ENCODE measurements around the gene ORAI2.

The ORAI2 gene

DNA sequence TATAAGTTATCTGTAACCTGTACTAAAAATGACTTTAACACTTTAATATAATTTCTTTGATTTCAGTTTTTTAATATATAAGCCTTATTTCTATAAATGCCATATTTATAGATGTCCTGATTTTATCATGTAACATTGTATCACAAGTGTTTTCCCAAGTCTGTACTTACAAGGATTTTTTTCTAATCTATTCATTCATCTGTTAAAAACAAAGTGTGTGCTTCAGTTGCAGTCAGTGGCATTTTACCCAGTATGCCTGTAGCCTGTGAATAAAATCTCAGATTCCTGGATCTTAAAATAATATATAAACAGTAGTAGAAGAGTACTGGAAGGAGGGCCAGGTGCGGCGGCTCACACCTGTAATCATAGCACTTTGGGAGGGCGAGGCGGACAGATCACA lies 19.8 kb upstream of the ORAI2 start:
- no peaks in the 10 kb centered on the region for H3K79me2 ChIP-seq (ENCODE audit: control insufficient read depth, insufficient read depth, low read length, unreplicated experiment)
- H3K4me3 ChIP-seq (ENCODE audit: low read depth, low read length) = no peak overlapping the region
- peaks cover 10% of the 10 kb centered on the region; the same call in 1 of the 2 replicates for H3K36me3 ChIP-seq (ENCODE audit: insufficient read depth, low read length)
- no peaks in the 10 kb centered on the region for H3K4me1 ChIP-seq (ENCODE audit: control insufficient read depth, insufficient read depth, low read length, unreplicated experiment)
- H3K27me3 ChIP-seq (ENCODE audit: insufficient read depth, low read length) = no peaks in the 10 kb centered on the region
- no peak overlapping the region for H2AFZ ChIP-seq (ENCODE audit: low read length, unreplicated experiment)
- no peak overlapping the region for H3K27ac ChIP-seq (ENCODE audit: low read depth, low read length)

DNA sequence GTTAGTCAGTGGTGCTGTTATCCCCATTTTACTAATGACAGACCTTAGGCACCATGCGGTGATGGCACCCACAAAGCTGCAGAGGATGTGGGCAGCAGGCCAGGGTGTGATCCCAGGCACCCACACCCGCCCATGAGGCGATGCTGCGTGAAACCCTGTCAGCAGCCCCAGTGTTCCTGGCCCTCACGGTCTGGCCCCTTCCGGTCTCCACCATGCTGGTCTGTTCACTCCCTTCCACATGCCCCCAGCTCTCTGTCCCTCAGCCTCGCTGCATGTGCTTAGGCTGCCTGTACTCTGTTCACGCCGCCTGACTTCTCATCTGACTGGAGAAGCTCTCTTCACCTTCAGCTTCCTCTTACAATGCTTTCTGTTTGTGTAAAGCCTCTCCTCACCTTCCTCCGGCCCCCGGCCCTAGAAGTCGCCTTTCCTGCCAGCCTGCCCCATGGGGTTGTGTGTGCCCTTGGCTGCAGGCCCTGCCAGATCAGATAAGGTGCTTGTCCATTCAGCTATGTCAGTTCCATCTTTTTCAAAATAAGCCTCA lies 17.6 kb upstream of the ORAI2 start:
- Histone ChIP-seq H3K79me2 (ENCODE audit: control insufficient read depth, insufficient read depth, low read length, unreplicated experiment) (no peaks in the 10 kb centered on the region), H2AFZ (ENCODE audit: low read length, unreplicated experiment) (no peak overlapping the region), H3K4me1 (ENCODE audit: control insufficient read depth, insufficient read depth, low read length, unreplicated experiment) (no peaks in the 10 kb centered on the region), H3K27ac (ENCODE audit: low read depth, low read length) (no peak overlapping the region), H3K4me3 (ENCODE audit: low read depth, low read length) (no peak overlapping the region), H3K36me3 (ENCODE audit: insufficient read depth, low read length) (peaks cover 8% of the 10 kb centered on the region), H3K27me3 (ENCODE audit: insufficient read depth, low read length) (no peaks in the 10 kb centered on the region)

- no peaks in the 10 kb centered on the region for H3K4me1 ChIP-seq (ENCODE audit: control insufficient read depth, insufficient read depth, low read length, unreplicated experiment)
- H2AFZ ChIP-seq (ENCODE audit: low read length, unreplicated experiment) = no peak overlapping the region
- H3K4me3 ChIP-seq (ENCODE audit: low read depth, low read length) = no peak overlapping the region
- H3K27ac ChIP-seq (ENCODE audit: low read depth, low read length) = no peak overlapping the region
- H3K79me2 ChIP-seq (ENCODE audit: control insufficient read depth, insufficient read depth, low read length, unreplicated experiment) = no peaks in the 10 kb centered on the region
- no peaks in the 10 kb centered on the region for H3K27me3 ChIP-seq (ENCODE audit: insufficient read depth, low read length)
- peaks cover 8% of the 10 kb centered on the region for H3K36me3 ChIP-seq (ENCODE audit: insufficient read depth, low read length)
Observed at GRCh38 chr7:102416406-102416805, 17.0 kb upstream of the ORAI2 start.

DNA sequence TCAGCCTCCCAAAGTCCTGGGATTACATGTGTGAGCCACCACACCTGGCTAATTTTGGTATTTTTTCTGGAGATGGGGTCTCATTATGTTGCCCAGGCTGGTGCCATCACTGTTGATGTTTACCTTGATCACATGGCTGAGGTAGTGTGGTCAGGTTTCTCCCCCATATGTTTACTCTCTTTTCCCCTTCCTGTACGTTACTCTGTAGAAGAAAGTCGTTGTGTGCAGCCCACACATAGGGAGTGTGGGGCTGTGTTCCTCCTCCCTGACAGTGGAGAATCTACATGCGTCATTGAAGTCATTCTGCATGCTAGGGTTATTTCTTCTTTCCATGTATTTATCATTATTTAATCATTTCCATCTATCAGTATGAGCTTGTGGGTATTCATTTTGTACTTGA lies 16.3 kb upstream of the ORAI2 start:
- no peak overlapping the region for H3K27ac ChIP-seq (ENCODE audit: low read depth, low read length)
- H3K4me3 ChIP-seq (ENCODE audit: low read depth, low read length) = no peak overlapping the region
- H3K4me1 ChIP-seq (ENCODE audit: control insufficient read depth, insufficient read depth, low read length, unreplicated experiment) = no peaks in the 10 kb centered on the region
- H3K27me3 ChIP-seq (ENCODE audit: insufficient read depth, low read length) = no peaks in the 10 kb centered on the region
- H2AFZ ChIP-seq (ENCODE audit: low read length, unreplicated experiment) = no peak overlapping the region
- H3K79me2 ChIP-seq (ENCODE audit: control insufficient read depth, insufficient read depth, low read length, unreplicated experiment) = no peaks in the 10 kb centered on the region
- H3K36me3 ChIP-seq (ENCODE audit: insufficient read depth, low read length) = peaks cover 8% of the 10 kb centered on the region

DNA sequence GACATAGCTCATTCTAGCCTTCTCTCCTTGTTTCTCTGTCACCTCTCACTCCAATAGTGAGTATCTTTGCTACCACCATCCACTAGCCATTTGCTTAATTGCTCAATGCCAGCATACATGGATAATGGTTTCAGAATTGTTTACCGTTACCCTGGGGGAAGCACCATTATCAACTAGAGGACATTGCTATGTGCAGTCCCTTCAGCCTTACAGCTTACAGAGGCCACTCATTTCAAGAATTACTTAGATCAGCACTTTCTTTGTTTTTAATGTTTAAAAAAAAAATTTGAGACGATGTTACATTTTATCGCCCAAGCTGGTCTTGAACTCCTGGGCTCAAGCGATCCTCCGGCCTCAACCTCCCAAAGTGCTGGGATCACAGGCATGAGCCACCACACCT lies 14.8 kb upstream of the ORAI2 start:
- H3K27ac ChIP-seq (ENCODE audit: low read depth, low read length) = no peak overlapping the region
- peaks cover 8% of the 10 kb centered on the region for H3K36me3 ChIP-seq (ENCODE audit: insufficient read depth, low read length)
- H2AFZ ChIP-seq (ENCODE audit: low read length, unreplicated experiment) = no peak overlapping the region
- no peak overlapping the region for H3K4me3 ChIP-seq (ENCODE audit: low read depth, low read length)
- no peaks in the 10 kb centered on the region for H3K79me2 ChIP-seq (ENCODE audit: control insufficient read depth, insufficient read depth, low read length, unreplicated experiment)
- no peaks in the 10 kb centered on the region for H3K27me3 ChIP-seq (ENCODE audit: insufficient read depth, low read length)
- H3K4me1 ChIP-seq (ENCODE audit: control insufficient read depth, insufficient read depth, low read length, unreplicated experiment) = no peaks in the 10 kb centered on the region

DNA sequence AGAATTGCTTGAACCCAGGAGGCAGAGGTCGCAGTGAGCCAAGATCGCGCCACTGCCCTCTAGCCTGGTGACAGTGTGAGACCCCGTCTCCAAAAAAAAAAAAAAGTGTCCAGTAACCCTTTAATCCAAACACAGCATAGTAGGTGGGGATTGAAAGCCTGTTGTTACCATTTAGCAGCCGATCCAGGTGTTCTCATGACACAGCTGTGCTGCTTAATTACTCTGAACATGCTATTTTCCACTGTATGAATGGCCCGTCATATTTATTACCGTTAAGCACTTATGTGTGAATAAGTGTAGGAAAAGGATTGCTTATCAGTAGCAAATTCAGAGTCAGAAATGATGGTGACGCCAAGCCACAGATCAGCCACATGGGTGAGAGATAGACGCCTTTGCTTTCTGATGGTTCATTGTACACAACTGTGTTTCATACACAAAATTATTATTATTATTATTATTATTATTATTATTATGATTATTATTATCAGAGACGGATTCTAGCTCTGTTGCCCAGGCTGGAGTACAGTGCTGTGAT lies 11.6 kb upstream of the ORAI2 start:
- no peaks in the 10 kb centered on the region for H3K79me2 ChIP-seq (ENCODE audit: control insufficient read depth, insufficient read depth, low read length, unreplicated experiment)
- no peaks in the 10 kb centered on the region for H3K4me1 ChIP-seq (ENCODE audit: control insufficient read depth, insufficient read depth, low read length, unreplicated experiment)
- no peak overlapping the region for H2AFZ ChIP-seq (ENCODE audit: low read length, unreplicated experiment)
- peaks cover 10% of the 10 kb centered on the region for H3K36me3 ChIP-seq (ENCODE audit: insufficient read depth, low read length)
- H3K27ac ChIP-seq (ENCODE audit: low read depth, low read length) = no peak overlapping the region
- no peaks in the 10 kb centered on the region for H3K27me3 ChIP-seq (ENCODE audit: insufficient read depth, low read length)
- H3K4me3 ChIP-seq (ENCODE audit: low read depth, low read length) = no peak overlapping the region

DNA sequence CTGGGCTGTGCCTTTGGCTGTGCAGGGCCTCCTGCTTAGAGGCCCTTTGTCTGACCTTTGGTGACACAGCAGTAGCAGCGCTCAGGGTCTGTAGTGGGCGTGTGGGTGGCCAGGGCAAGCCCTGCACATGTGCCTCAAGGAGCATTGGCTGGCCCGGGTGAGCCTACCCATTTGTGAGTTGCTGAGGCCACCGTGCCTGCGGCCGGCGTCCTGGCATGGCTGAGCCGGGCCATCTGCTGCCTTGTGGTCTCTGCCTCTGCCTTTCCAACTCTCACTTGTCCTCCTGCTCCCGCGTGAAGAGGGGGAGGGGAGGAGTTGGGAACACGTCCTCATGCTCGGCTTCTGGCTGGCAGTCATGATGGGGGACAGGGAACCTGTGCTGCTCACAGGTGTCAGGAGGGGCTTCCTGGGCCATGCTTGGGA lies 9.2 kb upstream of the ORAI2 start:
- Histone ChIP-seq H3K27ac (ENCODE audit: low read depth, low read length) (no peak overlapping the region), H2AFZ (ENCODE audit: low read length, unreplicated experiment) (no peak overlapping the region), H3K36me3 (ENCODE audit: insufficient read depth, low read length) (peaks cover 6% of the 10 kb centered on the region), H3K27me3 (ENCODE audit: insufficient read depth, low read length) (no peaks in the 10 kb centered on the region), H3K4me1 (ENCODE audit: control insufficient read depth, insufficient read depth, low read length, unreplicated experiment) (no peaks in the 10 kb centered on the region), H3K4me3 (ENCODE audit: low read depth, low read length) (no peak overlapping the region), H3K79me2 (ENCODE audit: control insufficient read depth, insufficient read depth, low read length, unreplicated experiment) (no peaks in the 10 kb centered on the region)

- Histone ChIP-seq H2AFZ (ENCODE audit: low read length, unreplicated experiment) (no peak overlapping the region), H3K36me3 (ENCODE audit: insufficient read depth, low read length) (peaks cover 6% of the 10 kb centered on the region; the same call in 1 of the 2 replicates), H3K27me3 (ENCODE audit: insufficient read depth, low read length) (no peaks in the 10 kb centered on the region), H3K4me3 (ENCODE audit: low read depth, low read length) (no peak overlapping the region), H3K27ac (ENCODE audit: low read depth, low read length) (no peak overlapping the region), H3K79me2 (ENCODE audit: control insufficient read depth, insufficient read depth, low read length, unreplicated experiment) (no peaks in the 10 kb centered on the region), H3K4me1 (ENCODE audit: control insufficient read depth, insufficient read depth, low read length, unreplicated experiment) (no peaks in the 10 kb centered on the region)
Observed at GRCh38 chr7:102424787-102425218, 8.6 kb upstream of the ORAI2 start.

- Histone ChIP-seq H3K4me1 (ENCODE audit: control insufficient read depth, insufficient read depth, low read length, unreplicated experiment) (no peaks in the 10 kb centered on the region), H3K4me3 (ENCODE audit: low read depth, low read length) (no peak overlapping the region), H2AFZ (ENCODE audit: low read length, unreplicated experiment) (no peak overlapping the region), H3K27me3 (ENCODE audit: insufficient read depth, low read length) (no peaks in the 10 kb centered on the region), H3K79me2 (ENCODE audit: control insufficient read depth, insufficient read depth, low read length, unreplicated experiment) (no peaks in the 10 kb centered on the region), H3K27ac (ENCODE audit: low read depth, low read length) (no peak overlapping the region), H3K36me3 (ENCODE audit: insufficient read depth, low read length) (peaks cover 6% of the 10 kb centered on the region; the same call in 1 of the 2 replicates)
Observed at GRCh38 chr7:102425639-102426267, 7.6 kb upstream of the ORAI2 start.

DNA sequence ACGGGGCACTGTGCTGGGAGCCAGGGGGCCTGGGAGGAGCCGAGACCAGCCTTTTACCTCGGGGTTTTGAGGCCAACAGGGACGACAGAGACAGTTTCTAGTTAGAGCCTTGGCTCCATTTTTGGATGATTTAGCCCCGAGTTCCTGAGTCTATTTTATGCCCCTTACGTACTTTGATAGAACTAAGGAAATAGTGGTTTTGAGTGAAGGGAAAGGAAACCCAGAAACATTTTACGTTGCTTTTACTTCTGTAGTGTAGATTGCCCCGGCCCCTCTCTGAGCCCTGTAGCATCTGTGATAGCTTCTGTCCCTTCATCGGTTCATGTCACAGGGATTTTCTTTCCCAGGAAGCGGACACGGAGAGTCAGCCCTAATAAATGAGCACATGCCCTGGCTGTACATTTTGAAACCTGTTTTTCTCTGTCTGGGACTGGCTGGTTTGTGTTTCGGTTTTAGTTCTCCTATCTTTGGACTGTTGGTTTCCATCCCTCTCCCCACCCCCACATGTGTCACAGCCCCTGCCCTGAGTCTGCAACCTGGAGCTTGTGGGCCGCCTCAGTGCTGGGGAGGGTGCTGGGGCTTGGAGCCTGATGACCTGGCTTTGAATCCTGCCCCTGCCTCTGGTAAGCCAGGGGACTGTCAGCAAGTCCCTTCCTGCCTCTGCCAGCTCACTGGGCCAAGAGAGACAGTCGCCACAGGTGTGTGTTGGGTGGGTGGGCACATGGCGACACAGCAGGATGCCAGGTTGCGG lies 6.9 kb upstream of the ORAI2 start:
- H3K36me3 ChIP-seq (ENCODE audit: insufficient read depth, low read length) = peaks cover 6% of the 10 kb centered on the region; the same call in 1 of the 2 replicates
- no peaks in the 10 kb centered on the region for H3K4me1 ChIP-seq (ENCODE audit: control insufficient read depth, insufficient read depth, low read length, unreplicated experiment)
- no peak overlapping the region for H3K4me3 ChIP-seq (ENCODE audit: low read depth, low read length)

More for the DNA sequence above, 6.9 kb upstream of the ORAI2 start:
- Histone ChIP-seq H3K27ac (ENCODE audit: low read depth, low read length) (no peak overlapping the region), H3K27me3 (ENCODE audit: insufficient read depth, low read length) (no peaks in the 10 kb centered on the region), H3K79me2 (ENCODE audit: control insufficient read depth, insufficient read depth, low read length, unreplicated experiment) (no peaks in the 10 kb centered on the region), H2AFZ (ENCODE audit: low read length, unreplicated experiment) (no peak overlapping the region)
